Stomach (tissue), 9 donors: ENCODE measurements around the gene COLQ. TPM values are rescaled to one million over a fixed set of nuclear protein-coding genes. Genes with fewer than 3 reads are reported as not detected.

Experiments
- DNase-seq, 2 donors: peaks; one replicate each; pipeline versions ENCODE4 v3.0.0 to v3.0.0-alpha.2; 2013 to 2019
- H3K27ac ChIP-seq, 5 donors: fragments of 200-600 bp in 4 of 5; sonication (generic) in 4 of 5; one replicate each; pipeline ENCODE4 v1.5.1; 2013 to 2019; ENCODE audit warnings: mild to moderate bottlenecking in 1 of 5, moderate library complexity in 1 of 5
- H3K27me3 ChIP-seq, 3 donors: fragments of 200-600 bp; sonication (generic); one replicate each; pipeline ENCODE4 v1.5.1; 2017 to 2019; ENCODE audit warnings: mixed run types in 1 of 3
- H3K36me3 ChIP-seq, 4 donors: fragments of 200-600 bp; sonication (generic); 1 replicate in 3 of 4; 2 replicates in 1 of 4; pipeline ENCODE4 v1.5.1; 2016 to 2019
- H3K4me1 ChIP-seq, 4 donors: fragments of 200-600 bp; sonication (generic); one replicate each; pipeline ENCODE4 v1.5.1; 2016 to 2019
- H3K4me3 ChIP-seq, 4 donors: fragments of 200-600 bp; sonication (generic) in 3 of 4; one replicate each; pipeline ENCODE4 v1.5.1; 2016 to 2019; ENCODE audit warnings: mild to moderate bottlenecking in 1 of 4
- H3K9me3 ChIP-seq, 4 donors: fragments of 200-600 bp; sonication (generic); one replicate each; pipeline ENCODE4 v1.5.1; 2016 to 2019
- CTCF ChIP-seq, 7 experiments: fragments of 450-650 bp in 4 of 7; fragments of 200-600 bp in 3 of 7; sonication (generic) in 3 of 7; IDR thresholded peaks; one replicate each; pipeline ENCODE4 v1.5.1; 2016 to 2019; ENCODE audit warnings: antibody characterized with exemption in 7 of 7, control low read depth in 2 of 7, mild to moderate bottlenecking in 1 of 7
- EP300 ChIP-seq: sonication (generic); formaldehyde crosslinking; IDR thresholded peaks from one replicate; pipeline ENCODE4 v1.6.1; 2017; ENCODE audit warnings: antibody characterized with exemption
- POLR2A ChIP-seq, 4 donors: fragments of 450-650 bp; IDR thresholded peaks; one replicate each; pipeline ENCODE4 v1.6.1; 2016; ENCODE audit warnings: antibody characterized with exemption in 4 of 4, control low read depth in 2 of 4, mild to moderate bottlenecking in 1 of 4, moderate library complexity in 1 of 4
- POLR2AphosphoS5 ChIP-seq, 3 donors: sonication (generic); formaldehyde crosslinking; IDR thresholded peaks; one replicate each; pipeline ENCODE4 v1.6.1; 2016; ENCODE audit warnings: antibody characterized with exemption in 3 of 3
- WGBS, 5 donors: extraction: QIAGEN DNeasy Blood & Tissue Kit in 3 of 5; methylation state at CpG; one replicate each; pipeline versions ENCODE4 v1.1.5 to v1.1.7; 2013 to 2018; 5-methylcytosine and 5-hydroxymethylcytosine counted together
- intact Hi-C: fragments of 100-400 bp; cut with DNase I; formaldehyde crosslinking; loops from one replicate; pipeline ENCODE4 v1.15.1; 2023; ENCODE audit warnings: low total_unique reads
- polyA plus RNA-seq, 3 donors: library from polyadenylated mRNA; stranded (reverse); fragments of 200-250 nt; gene quantifications; one replicate each; pipeline ENCODE4 v1.2.3, GENCODE V29; 2013
- total RNA-seq, 5 donors: library from RNA; depleted of rRNA; stranded (reverse); fragments of >200 nt; gene quantifications; one replicate each; pipeline versions ENCODE4 v1.1.0 to v1.2.3, GENCODE V29; 2014 to 2016
- donor health status: healthy with polysubstance abuse.
- donor health status: Bipolar disorder and iron deficiency.
- donor health status: healthy.

The COLQ gene
- total and polyA plus RNA-seq, 8 donors, result 0.29 to 5.3 (median 1.2) TPM; not detected in 1

- Histone ChIP-seq H3K9me3 (no peaks in the 10 kb centered on the region), H3K27ac (no peak overlapping the region), H3K4me1 (no peaks in the 10 kb centered on the region), H3K27me3 (no peaks in the 10 kb centered on the region), H3K36me3 (peaks cover 0 to 6% (median 0%) of the 10 kb centered on the region in 4 donors), H3K4me3 (no peak overlapping the region)
- 80 to 97% (median 92%) methylated on average over 2 of the region's 2 CpGs for WGBS, 5 donors
- intact Hi-C loops, result no loop called here
- TF ChIP-seq EP300 (no peak), POLR2A (IDR thresholded peaks at IDR 0.05) (no peak), POLR2AphosphoS5 (IDR thresholded peaks at IDR 0.05) (no peak), CTCF (IDR thresholded peaks at IDR 0.05) (no peak)
- no peak for DNase-seq
Measured at GRCh38 chr3:15470849-15471248, 50.7 kb downstream of the COLQ start.

GRCh38 chr3:15470261-15470660 is 51.2 kb downstream of the COLQ start:
- no peak for TF ChIP-seq POLR2A (IDR thresholded peaks at IDR 0.05)
- no peak for TF ChIP-seq CTCF (IDR thresholded peaks at IDR 0.05)
- no peak for TF ChIP-seq EP300
- TF ChIP-seq POLR2AphosphoS5 (IDR thresholded peaks at IDR 0.05), result no peak
- no peak overlapping the region for H3K4me3 ChIP-seq
- DNase-seq, result no peak
- H3K4me1 ChIP-seq, result no peaks in the 10 kb centered on the region
- no peaks in the 10 kb centered on the region for H3K27me3 ChIP-seq
- no peak overlapping the region for H3K27ac ChIP-seq
- WGBS, 5 donors, result 83 to 90% (median 87%) methylated on average over 6 of the region's 6 CpGs
- peaks cover 0 to 6% (median 0%) of the 10 kb centered on the region in 4 donors for H3K36me3 ChIP-seq
- intact Hi-C loops, result no loop called here
- H3K9me3 ChIP-seq, result no peaks in the 10 kb centered on the region

GRCh38 chr3:15467227-15468181 is 54.0 kb downstream of the COLQ start:
- intact Hi-C loops, result no loop called here
- no peaks in the 10 kb centered on the region for H3K9me3 ChIP-seq
- no peak overlapping the region for H3K27ac ChIP-seq
- peaks cover 0 to 6% (median 0%) of the 10 kb centered on the region in 4 donors for H3K36me3 ChIP-seq
- 81 to 90% (median 85%) methylated on average over 11 of the region's 11 CpGs for WGBS, 5 donors
- TF ChIP-seq POLR2AphosphoS5 (IDR thresholded peaks at IDR 0.05) (no peak), CTCF (IDR thresholded peaks at IDR 0.05) (no peak), EP300 (no peak), POLR2A (IDR thresholded peaks at IDR 0.05) (no peak)
- H3K4me3 ChIP-seq, result no peak overlapping the region
- no peaks in the 10 kb centered on the region for H3K4me1 ChIP-seq
- H3K27me3 ChIP-seq, result no peaks in the 10 kb centered on the region
- no peak for DNase-seq

GRCh38 chr3:15465876-15466585 is 55.5 kb downstream of the COLQ start:
- Histone ChIP-seq H3K27me3 (no peaks in the 10 kb centered on the region), H3K36me3 (peaks cover 0 to 6% (median 0%) of the 10 kb centered on the region in 4 donors), H3K9me3 (no peaks in the 10 kb centered on the region), H3K4me3 (no peak overlapping the region), H3K4me1 (no peaks in the 10 kb centered on the region), H3K27ac (no peak overlapping the region)
- no peak for TF ChIP-seq EP300
- no peak for TF ChIP-seq CTCF (IDR thresholded peaks at IDR 0.05)
- TF ChIP-seq POLR2AphosphoS5 (IDR thresholded peaks at IDR 0.05), result no peak
- no peak for TF ChIP-seq POLR2A (IDR thresholded peaks at IDR 0.05)
- DNase-seq, result no peak
- WGBS, 5 donors, result 89 to 96% (median 93%) methylated on average over 6 of the region's 6 CpGs
- intact Hi-C loops, result no loop called here
